Aorta (tissue), 5 donors: ENCODE measurements around the gene BTBD9. TPM values are rescaled to one million over a fixed set of nuclear protein-coding genes. Genes with fewer than 3 reads are reported as not detected.
A peak's percentile ranks its signal among the peaks of the same experiment; 100 is the strongest.

ENCODE experiments used
- ATAC-seq: fragments of 200-7000 bp; cut with Tn5 transposase; one replicate; pipeline ENCODE4 v1.9.1; 2022; ENCODE audit warnings: moderate library complexity; ENCODE audit not compliant: low FRiP score
- DNase-seq, 2 donors: peaks; one replicate each; pipeline ENCODE4 v3.0.0-alpha.2; 2020
- H3K27ac ChIP-seq, 2 donors: one replicate each; pipeline ENCODE4 v1.5.1; 2013; ENCODE audit warnings: low read length in 2 of 2, mild to moderate bottlenecking in 2 of 2, moderate library complexity in 2 of 2, control low read depth in 1 of 2, inconsistent platforms in 1 of 2, low read depth in 1 of 2
- H3K27me3 ChIP-seq, 2 donors: one replicate each; pipeline ENCODE4 v1.6.1; 2013; ENCODE audit warnings: control low read depth in 1 of 2, low read length in 1 of 2, mild to moderate bottlenecking in 1 of 2, moderate library complexity in 1 of 2; ENCODE audit not compliant: insufficient read depth in 2 of 2, control insufficient read depth in 1 of 2
- H3K36me3 ChIP-seq, 2 donors: one replicate each; pipeline ENCODE4 v1.6.1; 2013; ENCODE audit warnings: control low read depth in 1 of 2, low read length in 1 of 2, mild to moderate bottlenecking in 1 of 2; ENCODE audit not compliant: insufficient read depth in 2 of 2, control insufficient read depth in 1 of 2
- H3K4me1 ChIP-seq, 2 donors: one replicate each; pipeline ENCODE4 v1.6.1; 2013; ENCODE audit warnings: low read length in 2 of 2, control low read depth in 1 of 2, mild to moderate bottlenecking in 1 of 2, moderate library complexity in 1 of 2; ENCODE audit not compliant: insufficient read depth in 2 of 2, control insufficient read depth in 1 of 2
- H3K4me3 ChIP-seq, 2 donors: one replicate each; pipeline ENCODE4 v1.5.1; 2013; ENCODE audit warnings: low read length in 2 of 2, control low read depth in 1 of 2, mild to moderate bottlenecking in 1 of 2
- H3K9me3 ChIP-seq: one replicate; pipeline ENCODE4 v1.6.1; 2013; ENCODE audit warnings: mild to moderate bottlenecking, low read length; ENCODE audit not compliant: control insufficient read depth
- WGBS, 2 donors: extraction: QIAGEN DNeasy Blood & Tissue Kit; methylation state at CpG; one replicate each; pipeline ENCODE4 v1.1.7; 2013; 5-methylcytosine and 5-hydroxymethylcytosine counted together
- intact Hi-C, 2 donors: fragments of 100-400 bp; cut with DNase I; formaldehyde crosslinking; loops; one replicate each; pipeline versions ENCODE4 v1.14.2 to v1.15.0; 2022
- polyA plus RNA-seq, 2 donors: library from polyadenylated mRNA; stranded (reverse); fragments of 200-250 nt; gene quantifications; one replicate each; pipeline ENCODE4 v1.2.3, GENCODE V29; 2013
- total RNA-seq, 2 donors: library from RNA; stranded (reverse); fragmentation: NEBNext Ultra II Directional; extraction: Animal tissue kit (Norgen Biotek cat#: 25700); gene quantifications; one replicate each; pipeline ENCODE4 v1.2.1, GENCODE V29; 2021
- donor health status: healthy with polysubstance abuse.
- donor health status: Bipolar disorder and iron deficiency.
- donor health status: DM: no; HTN: no; CAD: no.
- donor health status: DM: no; HTN: no; CAD: no.
- donor health status: DM: yes; HTN: yes; CAD: no.

The BTBD9 gene
- total and polyA plus RNA-seq, 4 donors = 1.5 to 23.6 (median 12.4) TPM

GRCh38 chr6:38216451-38216850, 423.3 kb downstream of the BTBD9 start:
- DNase-seq (no peak), ATAC-seq (no peak)

GRCh38 chr6:38215651-38216311, 423.9 kb downstream of the BTBD9 start:
- Histone ChIP-seq H3K27me3 (no peaks in the 10 kb centered on the region), H3K4me3 (no peak overlapping the region), H3K9me3 (no peaks in the 10 kb centered on the region), H3K4me1 (peaks cover 0 to 7% of the 10 kb centered on the region in 2 donors), H3K27ac (no peak overlapping the region), H3K36me3 (no peaks in the 10 kb centered on the region)
- ATAC-seq (no peak), DNase-seq (no peak)
- intact Hi-C loops = no loop called here
- 95% methylated on average over 5 of the region's 5 CpGs for WGBS, 2 donors

More at GRCh38 chr6:38216451-38216850, 423.3 kb downstream of the BTBD9 start:
- Histone ChIP-seq H3K27me3 (no peaks in the 10 kb centered on the region), H3K9me3 (no peaks in the 10 kb centered on the region), H3K4me3 (no peak overlapping the region), H3K27ac (no peak overlapping the region), H3K4me1 (peaks cover 0 to 7% of the 10 kb centered on the region in 2 donors), H3K36me3 (no peaks in the 10 kb centered on the region)
- 94 to 95% methylated on average over 3 of the region's 3 CpGs for WGBS, 2 donors
- intact Hi-C loops = no loop called here

DNA sequence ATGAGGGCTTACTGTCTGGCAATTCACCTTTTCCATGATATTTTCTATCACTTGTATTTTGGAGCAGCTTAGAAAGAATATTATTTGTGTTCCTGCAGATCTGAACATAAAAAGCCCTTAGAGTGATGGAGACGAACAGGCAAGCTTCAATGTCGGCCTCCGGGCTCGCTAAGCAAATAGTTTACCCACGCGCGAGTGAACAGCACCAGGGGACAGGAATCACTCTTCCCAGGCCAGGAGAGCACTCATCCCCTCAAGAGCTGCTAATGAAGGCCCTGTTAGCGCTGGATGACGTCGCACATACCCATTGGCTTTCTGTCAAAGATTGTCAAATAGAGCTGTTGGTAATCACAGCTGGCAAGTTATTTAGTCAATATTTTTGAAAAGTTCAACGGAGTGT, 424.5 kb downstream of the BTBD9 start:
- 74 to 76% methylated on average over 11 of the region's 11 CpGs for WGBS, 2 donors
- ATAC-seq (no peak), DNase-seq (no peak)
- Histone ChIP-seq H3K36me3 (no peaks in the 10 kb centered on the region), H3K27ac (no peak overlapping the region), H3K4me3 (no peak overlapping the region), H3K4me1 (peaks cover 0 to 7% of the 10 kb centered on the region in 2 donors), H3K9me3 (no peaks in the 10 kb centered on the region), H3K27me3 (no peaks in the 10 kb centered on the region)
- intact Hi-C loops = no loop called here

DNA sequence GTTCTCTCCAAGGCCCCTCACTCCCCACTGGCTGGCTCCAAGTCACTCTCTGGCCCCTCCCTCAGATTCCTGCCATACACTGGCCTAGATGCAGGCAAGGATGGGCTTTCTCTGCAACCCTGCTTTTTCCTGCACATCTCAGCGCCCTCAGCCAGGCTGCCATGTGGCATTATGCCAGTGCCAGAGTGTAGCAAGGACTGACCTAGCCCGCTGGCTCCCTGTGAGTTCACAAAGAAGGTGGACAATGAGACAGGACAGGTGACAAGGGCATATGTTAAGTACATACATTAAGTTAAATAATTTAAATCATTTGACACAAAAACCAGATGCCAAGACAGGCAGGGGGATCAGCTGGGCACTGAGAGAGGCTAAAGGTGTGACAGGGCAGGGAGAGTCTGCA, 425.6 kb downstream of the BTBD9 start:
- H3K27me3 ChIP-seq = no peaks in the 10 kb centered on the region
- intact Hi-C loops = no loop called here
- H3K4me1 ChIP-seq = peaks cover 4 to 7% of the 10 kb centered on the region in 2 donors
- ATAC-seq = no peak
- H3K27ac ChIP-seq = peak overlapping the region in 1 of 2 donors; percentile 61
- H3K9me3 ChIP-seq = no peaks in the 10 kb centered on the region
- no peaks in the 10 kb centered on the region for H3K36me3 ChIP-seq
- no peak overlapping the region for H3K4me3 ChIP-seq
- 82 to 86% methylated on average over 2 of the region's 2 CpGs for WGBS, 2 donors
- no peak for DNase-seq

DNA sequence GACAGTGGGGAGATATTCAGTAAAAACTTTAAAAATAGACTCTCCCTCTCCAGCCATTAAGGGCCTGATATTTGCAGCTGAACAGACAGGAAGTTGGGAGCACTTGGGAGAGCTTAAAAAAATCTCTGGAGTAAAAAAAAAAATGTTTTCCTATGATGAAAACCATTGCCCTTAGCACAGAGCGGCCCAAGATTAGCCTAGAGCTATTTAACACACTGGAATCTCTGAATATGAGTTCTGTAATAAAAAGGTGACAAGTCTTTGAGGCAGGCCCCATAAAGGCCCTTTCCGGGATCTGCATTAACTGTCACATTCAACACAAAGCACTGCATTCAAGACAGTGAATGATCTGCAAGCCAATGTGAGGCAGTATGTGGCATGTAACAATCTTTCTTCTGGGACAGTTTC, 426.5 kb downstream of the BTBD9 start:
- Histone ChIP-seq H3K27ac (peak overlapping the region; percentile 58 to 76), H3K36me3 (no peaks in the 10 kb centered on the region), H3K27me3 (no peaks in the 10 kb centered on the region), H3K4me3 (no peak overlapping the region), H3K9me3 (no peaks in the 10 kb centered on the region), H3K4me1 (peaks cover 4 to 7% of the 10 kb centered on the region in 2 donors)
- DNase-seq (no peak), ATAC-seq (peak; percentile 36)
- 9 to 12% methylated on average over 2 of the region's 2 CpGs for WGBS, 2 donors
- intact Hi-C loops = no loop called here

DNA sequence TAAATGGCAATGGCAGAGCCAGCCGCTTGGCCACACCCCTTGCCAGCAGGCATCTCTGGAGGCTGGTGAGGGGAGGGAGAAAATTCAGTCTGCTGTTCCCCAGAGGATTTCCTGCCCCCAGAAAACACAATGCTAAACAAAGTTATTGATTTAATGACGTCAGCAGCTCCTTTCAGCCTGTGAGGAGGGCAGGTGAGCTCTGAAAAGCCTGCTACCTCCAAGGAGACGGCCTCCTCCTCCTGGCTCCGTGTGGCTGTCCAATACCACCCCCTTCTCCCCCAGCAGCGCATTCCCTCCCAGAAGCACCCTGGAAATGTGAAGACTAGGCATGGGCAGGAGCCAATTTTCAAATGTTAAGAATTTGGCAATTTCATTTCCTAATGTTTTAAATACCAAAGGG, 427.1 kb downstream of the BTBD9 start:
- WGBS, 2 donors = 1 to 10% methylated on average over 5 of the region's 5 CpGs
- peak; percentile 69 for ATAC-seq
- H3K27ac ChIP-seq = peak overlapping the region; percentile 34 to 85
- H3K27me3 ChIP-seq = no peaks in the 10 kb centered on the region
- H3K4me3 ChIP-seq = no peak overlapping the region
- intact Hi-C loops = no loop called here
- H3K36me3 ChIP-seq = no peaks in the 10 kb centered on the region
- H3K9me3 ChIP-seq = no peaks in the 10 kb centered on the region
- peak in 1 of 2 donors; percentile 57 for DNase-seq
- H3K4me1 ChIP-seq = peaks cover 4 to 7% of the 10 kb centered on the region in 2 donors

- 96 to 100% methylated on average over 3 of the region's 3 CpGs for WGBS, 2 donors
- Histone ChIP-seq H3K27me3 (no peaks in the 10 kb centered on the region), H3K27ac (peak overlapping the region; percentile 34 to 85), H3K36me3 (no peaks in the 10 kb centered on the region), H3K4me1 (peaks cover 4 to 7% of the 10 kb centered on the region in 2 donors), H3K4me3 (no peak overlapping the region), H3K9me3 (no peaks in the 10 kb centered on the region)
- DNase-seq (no peak), ATAC-seq (no peak)
- intact Hi-C loops = no loop called here
These were observed 427.6 kb downstream of the BTBD9 start for GRCh38 chr6:38212116-38212515.

GRCh38 chr6:38209371-38210260, 430.1 kb downstream of the BTBD9 start:
- no peaks in the 10 kb centered on the region for H3K36me3 ChIP-seq
- WGBS, 2 donors = 66 to 70% methylated on average over 18 of the region's 18 CpGs
- peaks cover 4 to 7% of the 10 kb centered on the region in 2 donors for H3K4me1 ChIP-seq
- H3K27ac ChIP-seq = no peak overlapping the region
- H3K4me3 ChIP-seq = no peak overlapping the region
- intact Hi-C loops = no loop called here
- DNase-seq = no peak
- no peaks in the 10 kb centered on the region for H3K27me3 ChIP-seq
- ATAC-seq = no peak
- H3K9me3 ChIP-seq = no peaks in the 10 kb centered on the region
